GM18873 (cell line): ENCODE measurements around the gene HMOX2.

Source experiments
- ATAC-seq: cut with Tn5 transposase; IDR thresholded peaks from one replicate; pipeline ENCODE4 v1.9.1; 2021; ENCODE audit warnings: mild to moderate bottlenecking, moderate library complexity, moderate number of reproducible peaks; ENCODE audit not compliant: unreplicated experiment, low FRiP score

HMOX2 gene

GRCh38 chr16:4520913-4521312 is 44.7 kb downstream of the HMOX2 start:
- no peak for ATAC-seq

GRCh38 chr16:4522051-4522581 is 45.9 kb downstream of the HMOX2 start:
- no peak for ATAC-seq

GRCh38 chr16:4523686-4524085 is 47.5 kb downstream of the HMOX2 start:
- no peak for ATAC-seq

- ATAC-seq, result no peak
Measured at GRCh38 chr16:4524571-4524970, 48.4 kb downstream of the HMOX2 start.

- ATAC-seq, result no peak
Measured at GRCh38 chr16:4525069-4525468, 48.9 kb downstream of the HMOX2 start.

- ATAC-seq, result no peak
Measured at GRCh38 chr16:4525634-4526277, 49.6 kb downstream of the HMOX2 start.

- no peak for ATAC-seq
Measured at GRCh38 chr16:4529085-4530060, 53.2 kb downstream of the HMOX2 start.

- no peak for ATAC-seq
Measured at GRCh38 chr16:4531811-4532210, 55.6 kb downstream of the HMOX2 start.

GRCh38 chr16:4532238-4532637 is 56.0 kb downstream of the HMOX2 start:
- ATAC-seq, result no peak

GRCh38 chr16:4533490-4533889 is 57.3 kb downstream of the HMOX2 start:
- no peak for ATAC-seq

- ATAC-seq, result no peak
Measured at GRCh38 chr16:4534151-4534790, 58.1 kb downstream of the HMOX2 start.

GRCh38 chr16:4535627-4536108 is 59.5 kb downstream of the HMOX2 start:
- ATAC-seq, result no peak

- ATAC-seq, result no peak
Measured at GRCh38 chr16:4536391-4537106, 60.4 kb downstream of the HMOX2 start.

GRCh38 chr16:4537376-4538343 is 61.5 kb downstream of the HMOX2 start:
- no peak for ATAC-seq

- ATAC-seq, result no peak
Measured at GRCh38 chr16:4538350-4539235, 62.4 kb downstream of the HMOX2 start, which contains the start of gene CDIP1. Gene CDIP1, minus strand, starts transcription at chr16:4538773. Its CDS starts 24,643 bp downstream, at chr16:4514130.

GRCh38 chr16:4539716-4540284 is 63.6 kb downstream of the HMOX2 start:
- no peak for ATAC-seq

- ATAC-seq, result no peak
Measured at GRCh38 chr16:4544473-4544872, 68.3 kb downstream of the HMOX2 start.

GRCh38 chr16:4548124-4548523 is 71.9 kb downstream of the HMOX2 start:
- no peak for ATAC-seq
